ENCODE measurements around the gene OSTC.
"Not testable (repeated sequence)": the region's sequence is repeated elsewhere in the genome, so short reads cannot be mapped to it uniquely, and the experiment has no call there.

The OSTC gene

DNA sequence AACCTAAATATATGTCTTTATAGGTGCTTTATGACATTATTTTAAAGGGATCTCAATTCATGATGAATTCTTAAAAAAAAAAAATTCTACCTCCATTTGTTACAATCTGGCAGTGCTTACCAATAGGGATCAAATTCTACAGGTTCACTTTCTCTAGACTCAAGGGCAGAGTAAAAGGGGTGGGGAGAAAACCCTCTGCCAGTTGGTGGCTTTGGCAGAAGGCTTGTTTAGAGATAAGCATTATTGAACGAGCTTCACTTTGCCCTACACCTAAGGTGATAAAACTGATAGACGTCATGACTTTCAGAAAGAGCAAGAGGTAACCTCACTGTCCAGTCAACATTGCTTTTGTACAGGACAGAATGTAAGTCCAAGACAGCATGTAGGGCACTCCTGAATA lies 53.6 kb downstream of the OSTC start:
- no peaks in the 10 kb centered on the region for H4K20me1 ChIP-seq (ENCODE audit: control insufficient read depth, insufficient read depth, low read depth, low read length)
- no peaks in the 10 kb centered on the region for H3K9me3 ChIP-seq (ENCODE audit: control insufficient read depth, insufficient read depth, low read length)
- H3K4me2 ChIP-seq (ENCODE audit: low read length), result no peak overlapping the region
- no peaks in the 10 kb centered on the region for H3K9me2 ChIP-seq (replicated peaks; ENCODE audit: control insufficient read depth, low read length)
- no peak overlapping the region for H3K27ac ChIP-seq (ENCODE audit: low read depth, low read length)
- peaks cover 14% of the 10 kb centered on the region for H3K27me3 ChIP-seq (ENCODE audit: control insufficient read depth, low read length)
- no peak for TF ChIP-seq EZH2phosphoT487 (IDR thresholded peaks at IDR 0.05; ENCODE audit: borderline replicate concordance, low read length)
- H3K79me2 ChIP-seq (ENCODE audit: control insufficient read depth, low read length), result no peaks in the 10 kb centered on the region
- no peak overlapping the region for H3K4me3 ChIP-seq (ENCODE audit: low read length)
- no peaks in the 10 kb centered on the region for H3K36me3 ChIP-seq (ENCODE audit: control insufficient read depth, low read length)
- H3F3A ChIP-seq (ENCODE audit: control insufficient read depth, insufficient read depth), result no peaks in the 10 kb centered on the region
- H3K4me1 ChIP-seq (ENCODE audit: control insufficient read depth, low read length), result no peaks in the 10 kb centered on the region

DNA sequence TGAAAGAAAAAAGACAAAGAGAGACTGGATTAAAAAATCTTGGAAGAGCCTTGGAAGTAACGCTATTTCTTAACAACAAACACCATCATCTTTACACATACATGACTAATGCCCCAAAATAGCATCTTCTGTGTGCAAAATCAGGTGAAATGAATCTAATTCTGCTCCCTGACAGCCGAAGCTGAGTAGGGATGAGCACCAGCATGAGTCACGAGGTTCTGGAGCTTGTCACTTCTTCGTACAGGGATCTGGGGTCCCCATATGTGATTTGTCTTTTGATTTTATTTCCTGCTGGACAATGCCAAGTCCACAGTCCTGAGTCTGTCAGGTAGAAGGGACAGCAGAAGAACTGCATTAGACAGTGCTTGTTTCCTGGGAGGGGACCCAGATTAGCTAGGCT lies 55.9 kb downstream of the OSTC start:
- H3K4me2 ChIP-seq (ENCODE audit: low read length), result no peak overlapping the region
- no peak overlapping the region for H3K27ac ChIP-seq (ENCODE audit: low read depth, low read length)
- H3K27me3 ChIP-seq (ENCODE audit: control insufficient read depth, low read length), result peaks cover 9% of the 10 kb centered on the region
- no peak overlapping the region for H3K4me3 ChIP-seq (ENCODE audit: low read length)
- H3K36me3 ChIP-seq (ENCODE audit: control insufficient read depth, low read length), result no peaks in the 10 kb centered on the region
- no peak for TF ChIP-seq EZH2phosphoT487 (IDR thresholded peaks at IDR 0.05; ENCODE audit: borderline replicate concordance, low read length)
- TF ChIP-seq, protein P1, sequence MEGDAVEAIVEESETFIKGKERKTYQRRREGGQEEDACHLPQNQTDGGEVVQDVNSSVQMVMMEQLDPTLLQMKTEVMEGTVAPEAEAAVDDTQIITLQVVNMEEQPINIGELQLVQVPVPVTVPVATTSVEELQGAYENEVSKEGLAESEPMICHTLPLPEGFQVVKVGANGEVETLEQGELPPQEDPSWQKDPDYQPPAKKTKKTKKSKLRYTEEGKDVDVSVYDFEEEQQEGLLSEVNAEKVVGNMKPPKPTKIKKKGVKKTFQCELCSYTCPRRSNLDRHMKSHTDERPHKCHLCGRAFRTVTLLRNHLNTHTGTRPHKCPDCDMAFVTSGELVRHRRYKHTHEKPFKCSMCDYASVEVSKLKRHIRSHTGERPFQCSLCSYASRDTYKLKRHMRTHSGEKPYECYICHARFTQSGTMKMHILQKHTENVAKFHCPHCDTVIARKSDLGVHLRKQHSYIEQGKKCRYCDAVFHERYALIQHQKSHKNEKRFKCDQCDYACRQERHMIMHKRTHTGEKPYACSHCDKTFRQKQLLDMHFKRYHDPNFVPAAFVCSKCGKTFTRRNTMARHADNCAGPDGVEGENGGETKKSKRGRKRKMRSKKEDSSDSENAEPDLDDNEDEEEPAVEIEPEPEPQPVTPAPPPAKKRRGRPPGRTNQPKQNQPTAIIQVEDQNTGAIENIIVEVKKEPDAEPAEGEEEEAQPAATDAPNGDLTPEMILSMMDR (IDR thresholded peaks at IDR 0.05; ENCODE audit: low read depth, low read length, poor library complexity, severe bottlenecking), result no peak
- H3F3A ChIP-seq (ENCODE audit: control insufficient read depth, insufficient read depth), result no peaks in the 10 kb centered on the region
- H4K20me1 ChIP-seq (ENCODE audit: control insufficient read depth, insufficient read depth, low read depth, low read length), result no peaks in the 10 kb centered on the region
- no peaks in the 10 kb centered on the region for H3K9me3 ChIP-seq (ENCODE audit: control insufficient read depth, insufficient read depth, low read length)
- no peaks in the 10 kb centered on the region for H3K79me2 ChIP-seq (ENCODE audit: control insufficient read depth, low read length)
- H3K4me1 ChIP-seq (ENCODE audit: control insufficient read depth, low read length), result no peaks in the 10 kb centered on the region
- H3K9me2 ChIP-seq (replicated peaks; ENCODE audit: control insufficient read depth, low read length), result no peaks in the 10 kb centered on the region

DNA sequence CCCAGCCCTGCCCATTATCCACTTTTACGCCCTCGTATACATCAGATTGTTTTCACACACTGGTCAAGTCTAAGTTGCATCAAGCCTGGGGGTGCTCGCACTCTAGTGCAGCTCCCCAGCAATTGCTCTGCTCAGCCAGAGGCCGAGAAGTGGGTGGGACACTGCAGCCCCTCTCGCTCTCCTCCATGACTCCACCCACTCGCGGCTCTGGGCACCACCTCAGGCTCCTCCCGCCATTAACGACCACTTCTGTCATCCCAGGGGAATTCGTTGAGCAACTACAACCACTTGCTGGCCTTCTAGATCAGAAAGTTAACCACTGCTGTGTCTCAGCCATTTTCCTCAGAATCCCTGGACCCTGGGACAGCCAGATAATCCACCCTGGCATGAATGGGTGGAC lies 58.8 kb downstream of the OSTC start:
- Histone ChIP-seq H3K79me2 (ENCODE audit: control insufficient read depth, low read length) (no peaks in the 10 kb centered on the region), H4K20me1 (ENCODE audit: control insufficient read depth, insufficient read depth, low read depth, low read length) (no peaks in the 10 kb centered on the region), H3K4me3 (ENCODE audit: low read length) (no peak overlapping the region), H3K4me1 (ENCODE audit: control insufficient read depth, low read length) (no peaks in the 10 kb centered on the region), H3K27ac (ENCODE audit: low read depth, low read length) (no peak overlapping the region), H3F3A (ENCODE audit: control insufficient read depth, insufficient read depth) (no peaks in the 10 kb centered on the region), H3K27me3 (ENCODE audit: control insufficient read depth, low read length) (0 out of 2 replicates have a peak, but pooled peaks cover 3% of the 10 kb centered on the region), H3K9me2 (replicated peaks; ENCODE audit: control insufficient read depth, low read length) (no peaks in the 10 kb centered on the region), H3K4me2 (ENCODE audit: low read length) (no peak overlapping the region), H3K9me3 (ENCODE audit: control insufficient read depth, insufficient read depth, low read length) (no peaks in the 10 kb centered on the region), H3K36me3 (ENCODE audit: control insufficient read depth, low read length) (no peaks in the 10 kb centered on the region)
- no peak for TF ChIP-seq EZH2phosphoT487 (IDR thresholded peaks at IDR 0.05; ENCODE audit: borderline replicate concordance, low read length)
- TF ChIP-seq, protein P1 (IDR thresholded peaks at IDR 0.05; ENCODE audit: low read depth, low read length, poor library complexity, severe bottlenecking), result no peak

GRCh38 chr4:108709722-108710121 lies 59.3 kb downstream of the OSTC start:
- Histone ChIP-seq H3K27ac (ENCODE audit: low read depth, low read length) (no peak overlapping the region), H3K4me1 (ENCODE audit: control insufficient read depth, low read length) (no peaks in the 10 kb centered on the region), H3K4me3 (ENCODE audit: low read length) (no peak overlapping the region), H3K36me3 (ENCODE audit: control insufficient read depth, low read length) (no peaks in the 10 kb centered on the region), H4K20me1 (ENCODE audit: control insufficient read depth, insufficient read depth, low read depth, low read length) (no peaks in the 10 kb centered on the region), H3K9me3 (ENCODE audit: control insufficient read depth, insufficient read depth, low read length) (no peaks in the 10 kb centered on the region), H3K4me2 (ENCODE audit: low read length) (no peak overlapping the region), H3F3A (ENCODE audit: control insufficient read depth, insufficient read depth) (no peaks in the 10 kb centered on the region), H3K27me3 (ENCODE audit: control insufficient read depth, low read length) (0 out of 2 replicates have a peak, but pooled peaks cover 3% of the 10 kb centered on the region), H3K9me2 (replicated peaks; ENCODE audit: control insufficient read depth, low read length) (no peaks in the 10 kb centered on the region), H3K79me2 (ENCODE audit: control insufficient read depth, low read length) (no peaks in the 10 kb centered on the region)
- TF ChIP-seq, protein P1 (IDR thresholded peaks at IDR 0.05; ENCODE audit: low read depth, low read length, poor library complexity, severe bottlenecking), result no peak
- no peak for TF ChIP-seq EZH2phosphoT487 (IDR thresholded peaks at IDR 0.05; ENCODE audit: borderline replicate concordance, low read length)

GRCh38 chr4:108710578-108710977 lies 60.2 kb downstream of the OSTC start:
- not testable (repeated sequence) for H3K9me3 ChIP-seq (ENCODE audit: control insufficient read depth, insufficient read depth, low read length); H3F3A ChIP-seq (ENCODE audit: control insufficient read depth, insufficient read depth); H3K36me3 ChIP-seq (ENCODE audit: control insufficient read depth, low read length); H3K79me2 ChIP-seq (ENCODE audit: control insufficient read depth, low read length); H3K27me3 ChIP-seq (ENCODE audit: control insufficient read depth, low read length); H3K4me1 ChIP-seq (ENCODE audit: control insufficient read depth, low read length); H4K20me1 ChIP-seq (ENCODE audit: control insufficient read depth, insufficient read depth, low read depth, low read length); H3K27ac ChIP-seq (ENCODE audit: low read depth, low read length); H3K9me2 ChIP-seq (replicated peaks; ENCODE audit: control insufficient read depth, low read length); H3K4me2 ChIP-seq (ENCODE audit: low read length); H3K4me3 ChIP-seq (ENCODE audit: low read length)

All from DOHH2 (cell line).